Testis (tissue), 2 donors: ENCODE measurements around the gene SMIM30.

Source experiments
- CTCF ChIP-seq, 3 experiments: fragments of 450-650 bp in 2 of 3; fragments of 200-600 bp in 1 of 3; sonication (generic) in 1 of 3; IDR thresholded peaks; one replicate each; pipeline ENCODE4 v1.5.1; 2016 to 2019; ENCODE audit warnings: antibody characterized with exemption in 3 of 3, mild to moderate bottlenecking in 2 of 3, moderate library complexity in 1 of 3
- POLR2A ChIP-seq: fragments of 450-650 bp; IDR thresholded peaks from one replicate; pipeline ENCODE4 v1.6.1; 2017; ENCODE audit warnings: antibody characterized with exemption, mild to moderate bottlenecking, moderate library complexity

GRCh38 chr7:113076703-113077102, 41.7 kb downstream of the SMIM30 start:
- TF ChIP-seq CTCF (IDR thresholded peaks at IDR 0.05) (no peak), POLR2A (no peak)
